Raji (cell line): Measurements from ENCODE around the gene SLC7A11.

Experiments
- POLR2A ChIP-seq: IDR thresholded peaks from 2 replicates; pipeline ENCODE4 v1.6.1; 2011; ENCODE audit warnings: low read depth, low read length, control low read depth; ENCODE audit not compliant: insufficient read depth

Gene SLC7A11

DNA sequence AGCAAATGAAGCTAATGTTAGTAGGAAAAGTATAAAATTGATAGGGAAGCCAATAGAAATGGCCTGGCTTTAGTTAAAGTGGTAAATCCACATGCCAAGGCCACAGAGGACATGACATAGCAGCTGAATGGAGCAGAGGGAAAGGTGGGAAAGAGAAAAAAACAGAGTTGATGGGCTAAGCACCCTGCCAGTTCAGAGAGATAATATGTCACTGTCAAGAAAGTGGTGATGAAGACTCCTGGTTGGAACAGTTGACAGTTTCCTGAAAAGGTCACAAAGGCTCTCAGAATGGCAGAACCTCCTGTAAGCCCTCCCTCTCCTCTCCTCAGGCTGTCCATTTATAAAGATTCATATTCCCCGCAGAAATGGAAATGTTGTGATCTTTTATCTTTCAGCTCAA, 48.2 kb downstream of the SLC7A11 start:
- TF ChIP-seq POLR2A: no peak

DNA sequence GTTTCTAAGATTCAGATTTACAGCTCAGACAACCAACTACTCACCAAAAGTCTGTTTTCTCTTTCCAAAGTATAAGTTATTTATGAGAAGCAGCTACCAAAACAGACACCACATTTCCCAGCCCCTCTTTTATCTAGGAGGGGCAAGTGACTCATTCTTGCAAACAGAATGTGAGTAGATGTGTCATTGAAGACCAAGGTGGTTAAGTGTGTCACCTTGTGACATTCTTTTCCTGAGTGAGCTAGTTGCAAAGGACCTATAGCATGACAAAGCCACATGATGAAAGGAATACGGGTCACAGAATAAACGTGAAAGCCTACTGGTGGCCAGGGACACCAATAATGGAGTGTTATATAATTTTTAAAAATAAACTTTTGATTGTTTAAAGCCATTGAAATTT, 50.0 kb downstream of the SLC7A11 start:
- TF ChIP-seq POLR2A: no peak

DNA sequence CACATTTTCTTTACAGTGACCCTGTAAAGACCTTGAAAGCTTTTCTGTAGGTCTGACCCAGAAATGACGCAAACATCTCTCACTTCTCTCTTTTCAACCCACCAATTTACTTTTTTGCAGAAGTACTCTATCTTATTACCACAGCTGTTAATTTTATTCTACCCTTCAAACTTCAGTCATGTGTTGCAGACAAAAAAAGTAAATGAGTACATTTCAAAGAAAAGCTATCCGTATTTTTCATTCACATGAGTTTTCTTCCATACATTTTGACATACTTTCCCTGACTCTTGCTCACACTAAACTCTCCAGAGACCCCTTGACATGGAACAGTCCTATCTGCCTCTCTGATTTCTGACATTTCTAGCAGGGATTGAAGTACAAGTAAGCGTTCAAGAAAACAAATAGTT, 51.7 kb downstream of the SLC7A11 start:
- TF ChIP-seq POLR2A: no peak

DNA sequence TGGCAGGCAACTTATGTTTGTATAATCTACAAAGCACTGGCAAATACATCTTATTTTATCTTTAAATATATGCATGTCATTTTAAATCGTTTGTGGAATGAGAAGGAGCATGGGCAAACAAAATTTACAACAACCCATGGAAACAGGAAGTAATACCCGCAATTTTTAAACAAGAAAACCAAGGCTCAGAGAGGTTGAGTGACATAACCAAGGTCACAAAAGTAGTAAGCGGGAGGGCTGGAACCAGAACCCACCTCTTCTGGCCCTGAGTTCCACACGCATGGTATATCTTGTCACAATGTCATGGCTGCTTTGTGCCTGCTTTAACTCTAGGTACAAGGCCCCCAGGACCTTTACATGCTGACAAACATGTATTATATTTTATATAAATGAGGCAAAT, 52.9 kb downstream of the SLC7A11 start:
- no peak for TF ChIP-seq POLR2A

DNA sequence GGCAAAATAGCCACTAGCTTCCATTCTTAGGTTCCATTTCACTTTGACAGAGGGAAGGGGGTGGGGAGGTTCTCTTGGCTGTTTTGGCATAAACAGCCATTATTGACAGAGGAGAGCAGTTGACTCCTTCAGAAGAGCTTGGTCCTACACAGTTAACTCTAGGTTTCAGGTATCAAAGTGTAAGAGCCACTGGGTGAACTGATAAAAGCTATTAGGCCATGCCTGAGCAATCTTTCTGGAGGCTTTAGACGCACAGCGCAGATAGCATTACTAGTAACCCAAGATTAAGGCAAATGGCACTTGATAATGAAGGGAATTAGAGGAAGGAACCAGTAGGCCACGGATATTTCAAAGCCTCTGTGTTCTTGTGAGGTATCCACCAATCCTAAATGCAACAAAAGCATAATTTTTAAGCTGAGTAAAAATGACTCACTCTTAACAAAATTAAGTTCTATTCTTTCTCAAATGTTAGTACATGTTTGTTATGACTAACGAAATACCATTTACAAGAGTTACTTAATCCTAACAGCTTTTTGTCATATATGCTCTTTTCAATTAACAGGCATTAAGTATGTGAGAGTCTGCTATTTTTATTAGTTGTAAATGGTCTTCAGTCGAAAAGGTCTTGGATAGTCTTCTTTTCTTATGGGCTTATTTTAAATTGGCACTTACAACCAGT, 53.6 kb downstream of the SLC7A11 start:
- TF ChIP-seq POLR2A: no peak

DNA sequence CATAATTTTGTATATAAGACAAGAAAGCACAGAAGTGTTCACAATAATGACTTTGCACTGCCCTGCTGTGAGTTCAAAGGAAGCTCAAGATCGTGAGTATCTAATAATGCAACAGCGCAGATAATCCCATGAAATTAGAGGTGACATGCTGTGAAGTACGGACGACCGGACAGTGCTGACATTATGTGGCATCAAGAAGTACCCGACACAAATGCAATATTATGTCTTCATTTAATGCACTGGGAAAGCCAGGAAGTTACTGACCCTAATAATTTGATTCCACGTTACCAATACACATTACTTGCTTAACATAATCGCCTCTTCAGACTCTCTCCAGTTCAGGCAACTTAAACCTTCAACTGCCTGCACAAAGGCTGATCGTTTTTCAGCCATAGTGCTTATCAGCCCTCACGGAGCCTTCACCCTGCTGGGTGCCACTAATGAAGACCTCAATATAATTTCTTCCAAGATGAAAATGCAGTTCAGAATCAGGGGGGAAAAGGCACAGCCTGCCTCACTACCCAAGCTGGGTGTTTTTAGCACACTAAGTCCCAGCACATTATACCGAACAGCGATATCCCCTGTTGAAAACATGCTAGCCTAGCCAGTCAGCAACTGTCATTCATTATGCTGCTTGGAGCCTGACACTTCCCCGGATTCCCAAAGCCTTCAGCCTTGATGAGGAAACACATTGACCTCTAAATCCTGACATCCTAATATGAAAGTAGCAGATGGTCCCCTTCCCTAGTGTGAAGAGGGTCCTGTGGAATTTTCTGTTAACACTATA, 56.1 kb downstream of the SLC7A11 start:
- TF ChIP-seq POLR2A: no peak

DNA sequence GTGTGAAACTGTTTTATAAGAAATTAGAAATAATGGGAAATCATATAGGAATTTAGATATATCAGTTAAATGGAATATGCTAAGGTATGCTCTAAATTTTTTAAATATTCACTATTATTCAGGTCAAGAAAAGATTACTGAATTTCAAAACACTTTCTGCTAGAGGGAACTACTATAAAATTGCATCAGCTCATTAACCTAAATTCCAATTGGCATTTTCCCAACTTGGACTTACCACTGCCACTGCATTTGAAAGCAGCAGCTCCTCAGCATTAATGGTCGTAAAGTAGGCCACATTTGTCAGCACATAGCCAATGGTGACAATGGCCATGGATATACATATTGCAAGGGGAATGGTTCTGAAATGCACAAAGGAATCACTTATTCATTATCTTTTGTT, 57.3 kb downstream of the SLC7A11 start:
- no peak for TF ChIP-seq POLR2A

DNA sequence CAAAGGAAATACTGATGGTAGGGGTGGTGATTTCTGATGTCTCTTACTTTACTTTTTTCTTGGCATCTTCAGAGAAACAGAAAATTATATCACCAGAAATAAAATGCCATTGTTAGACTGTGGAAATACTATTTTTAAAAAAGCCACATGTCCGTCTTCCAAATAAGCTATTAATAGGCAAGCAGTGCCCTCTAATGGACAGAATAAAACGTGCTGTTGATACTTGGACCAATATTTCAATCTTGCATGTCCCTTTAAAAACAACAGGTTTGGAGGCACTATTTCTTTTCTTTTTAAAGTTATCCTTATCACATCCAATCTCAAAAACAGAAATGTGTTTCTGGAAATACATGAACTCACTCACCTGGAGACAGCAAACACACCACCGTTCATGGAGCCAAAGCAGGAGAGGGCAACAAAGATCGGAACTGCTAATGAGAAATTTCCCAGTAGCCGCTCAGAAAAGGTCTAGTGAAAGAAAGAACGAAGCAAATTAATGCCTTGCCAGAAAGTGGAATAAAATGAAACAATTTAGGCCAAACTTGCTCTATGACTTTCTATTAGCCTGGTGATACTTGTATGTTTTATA, 59.2 kb downstream of the SLC7A11 start:
- TF ChIP-seq POLR2A: no peak

DNA sequence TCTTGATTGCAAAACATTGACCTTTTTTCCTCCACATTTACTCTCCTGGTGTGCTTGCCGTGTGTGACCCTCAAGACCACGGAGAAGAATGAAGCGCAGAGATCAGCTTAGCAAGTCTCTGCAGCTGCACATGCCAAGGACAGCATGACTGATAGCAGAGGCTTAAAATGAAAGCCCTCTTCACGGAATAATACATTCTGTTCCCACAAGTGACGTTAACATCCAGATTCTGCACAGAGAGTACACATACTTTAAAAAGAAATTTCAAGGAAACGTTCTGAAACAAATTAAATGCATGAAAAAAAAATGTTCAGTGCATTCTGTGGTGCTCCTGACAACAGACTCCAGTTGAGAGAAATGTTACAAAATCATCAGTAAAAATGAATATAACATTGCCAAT, 60.9 kb downstream of the SLC7A11 start:
- TF ChIP-seq POLR2A: no peak

DNA sequence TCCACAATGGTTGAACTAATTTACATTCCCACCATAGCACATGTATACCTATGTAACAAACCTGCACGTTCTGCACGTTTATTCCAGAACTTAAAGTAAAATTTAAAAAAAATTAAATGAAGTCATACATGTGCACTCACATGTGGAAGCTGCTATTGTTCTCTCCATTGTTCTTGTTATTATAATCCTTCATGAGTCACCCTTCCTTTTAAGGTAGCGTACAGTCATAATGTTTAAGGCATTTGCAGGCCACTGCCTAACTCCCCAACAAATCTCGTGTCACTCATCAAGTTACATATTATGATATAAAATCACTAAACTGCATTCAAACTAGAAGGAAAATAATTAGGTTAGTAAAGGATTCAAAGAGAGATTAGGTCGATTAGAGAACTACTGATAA, 63.6 kb downstream of the SLC7A11 start:
- TF ChIP-seq POLR2A: no peak

DNA sequence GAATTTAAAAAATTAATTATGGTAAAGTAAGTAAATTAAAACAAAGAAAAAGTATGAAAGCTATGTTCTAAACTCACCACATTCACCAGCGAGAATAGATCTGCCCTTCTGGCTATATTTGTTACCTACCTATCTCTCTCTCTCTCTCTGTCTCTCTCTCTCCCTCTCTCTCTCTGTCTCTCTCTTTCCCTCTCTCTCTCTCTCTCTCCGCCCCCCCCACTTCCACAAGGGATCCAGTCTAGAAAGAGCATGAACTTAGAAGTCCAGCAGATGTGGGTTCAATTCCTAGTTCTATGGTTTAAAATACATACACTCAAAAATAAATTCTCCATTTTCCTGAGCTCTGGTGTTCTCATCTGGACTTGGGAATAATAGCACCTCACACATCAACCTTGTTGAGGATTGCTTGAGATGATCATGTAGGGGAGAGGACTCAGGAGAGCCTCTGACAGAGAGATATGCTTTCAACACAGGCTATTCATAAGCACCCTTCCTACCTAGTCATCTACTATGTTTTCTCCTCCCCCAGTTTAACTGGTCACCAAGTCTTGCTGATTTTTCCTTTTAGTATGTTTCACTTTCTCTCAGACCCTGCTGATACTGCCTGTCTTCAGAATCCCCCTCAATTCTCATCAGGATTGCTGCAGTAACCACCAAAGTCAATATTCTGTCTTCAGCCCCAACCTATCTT, 64.7 kb downstream of the SLC7A11 start:
- TF ChIP-seq POLR2A: no peak

DNA sequence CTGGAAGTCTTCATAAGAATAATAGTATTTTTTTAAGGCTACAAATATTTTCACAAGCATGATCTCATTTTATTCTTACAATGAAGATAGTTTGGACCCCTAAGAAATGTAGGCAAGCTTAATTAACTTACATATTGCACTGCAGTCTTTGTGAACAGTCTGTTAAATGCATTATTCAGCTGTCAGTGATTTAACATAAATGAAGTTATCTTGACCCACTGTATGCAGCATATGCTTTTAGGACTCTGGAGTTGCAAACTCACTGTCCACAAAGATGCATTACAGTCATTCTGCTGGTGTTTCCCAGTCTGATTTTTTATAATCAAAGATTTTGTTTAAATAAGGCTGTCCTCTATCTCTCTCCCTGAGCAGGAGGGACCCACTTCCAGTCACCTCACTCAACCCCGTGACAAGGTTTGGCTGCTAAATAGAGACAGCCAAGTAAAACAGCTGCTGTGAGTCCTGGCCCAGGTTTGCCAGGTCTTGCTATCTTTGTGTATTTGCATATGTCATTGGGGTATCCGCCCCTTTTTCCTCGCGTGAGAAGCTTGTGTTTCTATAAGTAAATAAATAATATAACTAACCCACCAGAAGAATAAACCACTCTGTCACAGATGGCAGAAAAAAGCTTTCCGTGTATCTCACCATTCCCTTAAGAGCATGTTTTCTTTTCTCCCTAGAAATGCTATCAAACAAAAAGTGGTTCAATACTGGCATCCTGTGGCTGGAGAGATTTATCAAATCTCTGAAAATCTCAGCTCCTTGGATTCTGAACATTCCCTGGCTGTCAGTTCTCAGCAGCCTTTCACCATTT, 67.0 kb downstream of the SLC7A11 start:
- TF ChIP-seq POLR2A: no peak

DNA sequence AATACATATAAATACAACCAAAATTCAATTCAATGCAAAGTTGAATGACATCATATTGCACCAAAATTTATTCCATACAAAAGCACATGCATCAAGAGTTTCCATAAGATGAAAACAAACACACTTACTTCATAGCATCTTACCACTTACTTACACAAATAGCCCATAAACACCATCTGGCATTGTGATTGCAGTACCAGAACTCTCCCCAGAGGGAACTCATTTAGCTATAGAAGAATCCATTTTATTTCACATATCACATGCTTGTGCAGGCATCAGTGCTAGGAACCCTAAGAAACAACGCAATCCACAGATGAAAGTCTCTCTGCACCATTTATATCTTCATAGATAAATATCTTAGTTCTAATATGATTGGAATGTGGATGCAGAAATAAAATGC, 77.9 kb downstream of the SLC7A11 start:
- TF ChIP-seq POLR2A: no peak

DNA sequence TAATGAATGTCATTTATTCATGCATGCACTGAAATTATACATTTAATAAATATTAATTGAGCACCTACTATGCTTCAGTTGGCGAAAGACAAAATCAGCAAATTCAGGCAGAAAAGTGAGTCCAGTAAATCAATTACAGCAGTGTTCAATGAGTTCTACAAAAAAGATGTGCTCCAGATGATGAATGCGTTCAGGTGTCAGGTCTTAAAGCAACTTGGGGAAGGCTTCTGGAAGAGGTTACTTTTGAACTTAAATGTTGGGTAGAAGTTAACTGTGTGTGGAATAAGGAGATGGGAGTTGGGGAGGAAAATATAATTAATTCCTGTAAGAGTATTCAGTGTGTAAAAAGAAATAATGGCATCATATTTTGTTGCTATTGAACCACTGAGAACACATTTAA, 79.0 kb downstream of the SLC7A11 start:
- no peak for TF ChIP-seq POLR2A

DNA sequence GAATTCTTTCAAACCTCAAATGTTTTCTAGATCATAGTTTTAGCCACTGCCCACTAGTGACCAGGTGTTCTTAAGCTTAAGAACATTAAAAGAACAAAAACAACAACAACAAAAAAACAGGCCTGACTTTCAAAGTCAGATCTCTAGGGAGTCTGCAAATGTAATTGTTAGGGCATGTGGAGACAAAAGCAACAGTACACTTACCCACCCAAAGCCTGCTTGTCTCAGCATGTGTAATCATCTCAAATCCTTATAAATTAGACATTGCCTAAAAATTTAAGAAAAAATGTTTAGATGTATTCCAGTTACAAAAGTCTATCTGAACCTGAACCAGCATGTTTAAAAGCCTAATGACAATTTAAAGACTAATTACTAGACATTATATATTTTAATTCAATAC, 79.9 kb downstream of the SLC7A11 start:
- no peak for TF ChIP-seq POLR2A
